H1 (cell line): ENCODE results near the gene CXCL10. TPM values are rescaled to one million over a fixed set of nuclear protein-coding genes. Genes with fewer than 3 reads are reported as not detected.

Experiments
- CTCF ChIA-PET: fragments of 300-600 bp; sonication (Branson Sonifier 250); formaldehyde crosslinking; loops from one replicate; lab custom pipeline; 2021; ENCODE audit not compliant: partially characterized antibody; lab: Charles Lee
- POLR2A ChIA-PET: fragments of 300-600 bp; sonication (Branson Sonifier 250); formaldehyde crosslinking; loops from one replicate; lab custom pipeline; 2021; ENCODE audit warnings: inconsistent platforms; ENCODE audit not compliant: partially characterized antibody; lab: Charles Lee
- DNase-seq, 2 experiments: peaks; one replicate each; pipeline versions ENCODE4 v3.0.0 to v3.0.0-alpha.2; 2010 to 2022; ENCODE audit warnings: low spot score in 2 of 2, low read depth in 1 of 2, mixed read lengths in 1 of 2
- FAIRE-seq: peaks from 2 replicates; lab custom pipeline; 2011; peaks lifted over from hg19 to GRCh38; lab: Jason Lieb, UNC
- H2AFZ ChIP-seq: 2 replicates; pipeline ENCODE4 v1.8.1; 2012; ENCODE audit warnings: low read length, inconsistent platforms
- H2AK5ac ChIP-seq: 2 replicates; pipeline ENCODE4 v1.6.1; 2013; ENCODE audit warnings: low read depth, low read length
- H2BK120ac ChIP-seq: replicated peaks from 2 replicates; pipeline ENCODE3; 2013; ENCODE audit warnings: low read depth, low read length, inconsistent platforms
- H2BK12ac ChIP-seq: 2 replicates; pipeline ENCODE4 v1.6.1; 2013; ENCODE audit warnings: low read depth, low read length
- H2BK15ac ChIP-seq: 2 replicates; pipeline ENCODE4 v1.6.1; 2013; ENCODE audit warnings: low read length
- H2BK20ac ChIP-seq: 2 replicates; pipeline ENCODE4 v1.6.1; 2013; ENCODE audit warnings: low read length
- H2BK5ac ChIP-seq: 2 replicates; pipeline ENCODE4 v1.6.1; 2013; ENCODE audit warnings: low read depth, low read length
- H3K14ac ChIP-seq: 2 replicates; pipeline ENCODE4 v1.6.1; 2013; ENCODE audit warnings: inconsistent platforms; ENCODE audit not compliant: insufficient read length
- H3K18ac ChIP-seq: 2 replicates; pipeline ENCODE4 v1.6.1; 2013; ENCODE audit warnings: low read length; ENCODE audit errors: extremely low read depth
- H3K23ac ChIP-seq: 2 replicates; pipeline ENCODE4 v1.6.1; 2013; ENCODE audit warnings: inconsistent platforms; ENCODE audit not compliant: insufficient read length
- H3K23me2 ChIP-seq: 2 replicates; pipeline ENCODE4 v1.6.1; 2013; ENCODE audit warnings: low read depth, low read length
- H3K27ac ChIP-seq: 2 replicates; pipeline ENCODE4 v1.6.1; 2011; ENCODE audit warnings: low read depth, low read length, inconsistent platforms
- H3K27me3 ChIP-seq, 4 experiments: replicated peaks in 1 of 4; 1 replicate in 1 of 4; 2 replicates in 3 of 4; pipeline versions ENCODE4 v1.6.1 to v1.8.1; 2011 to 2013; ENCODE audit warnings: low read length in 3 of 4, mild to moderate bottlenecking in 3 of 4, inconsistent platforms in 2 of 4, mixed read lengths in 2 of 4, moderate library complexity in 1 of 4; ENCODE audit not compliant: control insufficient read depth in 3 of 4, insufficient read depth in 3 of 4; ENCODE audit errors: extremely low read depth in 1 of 4
- H3K36me3 ChIP-seq, 4 experiments: 2 replicates each; pipeline versions ENCODE4 v1.6.1 to v1.8.1; 2011 to 2013; ENCODE audit warnings: mild to moderate bottlenecking in 4 of 4, low read length in 3 of 4, moderate library complexity in 2 of 4, control low read depth in 1 of 4, inconsistent platforms in 1 of 4; ENCODE audit not compliant: insufficient read depth in 4 of 4, control insufficient read depth in 2 of 4
- H3K4ac ChIP-seq: replicated peaks from 2 replicates; pipeline ENCODE3; 2013; ENCODE audit warnings: low read length, low read depth, mixed read lengths, inconsistent platforms; ENCODE audit not compliant: insufficient read length
- H3K4me1 ChIP-seq, 4 experiments: replicated peaks in 1 of 4; 1 replicate in 1 of 4; 2 replicates in 3 of 4; pipeline versions ENCODE4 v1.6.1 to v1.8.1; 2011 to 2013; ENCODE audit warnings: low read length in 3 of 4, inconsistent platforms in 2 of 4, mixed read lengths in 1 of 4; ENCODE audit not compliant: insufficient read depth in 4 of 4, control insufficient read depth in 3 of 4
- H3K4me2 ChIP-seq, 2 experiments: 2 replicates each; pipeline versions ENCODE4 v1.6.1 to v1.8.1; 2011 to 2013; ENCODE audit warnings: low read depth in 2 of 2, low read length in 2 of 2, control low read depth in 1 of 2, inconsistent platforms in 1 of 2, mild to moderate bottlenecking in 1 of 2; ENCODE audit not compliant: insufficient read depth in 1 of 2
- H3K4me3 ChIP-seq, 4 experiments: fragments of 200-600, 300-600 bp in 1 of 4; sonication (generic), shearing (Covaris generic), sonication (Bioruptor Twin) in 1 of 4; 2 replicates each; pipeline versions ENCODE4 v1.5.1 to v1.8.1; 2011 to 2016; ENCODE audit warnings: low read length in 4 of 4, low read depth in 3 of 4, control low read depth in 2 of 4, inconsistent platforms in 2 of 4, mild to moderate bottlenecking in 2 of 4, mixed read lengths in 1 of 4, moderate library complexity in 1 of 4; ENCODE audit not compliant: insufficient read depth in 2 of 4; ENCODE audit errors: extremely low read depth in 1 of 4
- H3K56ac ChIP-seq: replicated peaks from 2 replicates; pipeline ENCODE3; 2013; ENCODE audit warnings: low read depth, mild to moderate bottlenecking, mixed read lengths, low read length, inconsistent platforms; ENCODE audit not compliant: insufficient read length
- H3K79me1 ChIP-seq: 2 replicates; pipeline ENCODE4 v1.6.1; 2013; ENCODE audit warnings: low read depth, low read length, control low read depth
- H3K79me2 ChIP-seq, 2 experiments: 2 replicates each; pipeline versions ENCODE4 v1.6.1 to v1.8.1; 2012 to 2013; ENCODE audit warnings: low read length in 2 of 2, mild to moderate bottlenecking in 2 of 2, inconsistent platforms in 1 of 2; ENCODE audit not compliant: insufficient read depth in 2 of 2, control insufficient read depth in 1 of 2
- H3K9ac ChIP-seq, 4 experiments: replicated peaks in 1 of 4; 1 replicate in 1 of 4; 2 replicates in 3 of 4; pipeline versions ENCODE4 v1.6.1 to v1.8.1; 2011 to 2013; ENCODE audit warnings: low read depth in 3 of 4, low read length in 3 of 4, control low read depth in 2 of 4, mild to moderate bottlenecking in 2 of 4, moderate library complexity in 2 of 4, inconsistent platforms in 1 of 4; ENCODE audit errors: extremely low read depth in 1 of 4
- H3K9me3 ChIP-seq, 2 experiments: 2 replicates each; pipeline versions ENCODE4 v1.6.1 to v1.8.1; 2012 to 2013; ENCODE audit warnings: mild to moderate bottlenecking in 2 of 2, moderate library complexity in 2 of 2, control low read depth in 1 of 2, inconsistent platforms in 1 of 2, low read depth in 1 of 2, low read length in 1 of 2, mixed read lengths in 1 of 2; ENCODE audit not compliant: insufficient read depth in 2 of 2
- H4K20me1 ChIP-seq, 2 experiments: replicated peaks in 1 of 2; 2 replicates each; pipeline versions ENCODE3 to v1.8.1; 2011 to 2013; ENCODE audit warnings: inconsistent platforms in 2 of 2, low read length in 2 of 2, mild to moderate bottlenecking in 1 of 2; ENCODE audit not compliant: insufficient read depth in 2 of 2, control insufficient read depth in 1 of 2
- H4K5ac ChIP-seq: 2 replicates; pipeline ENCODE4 v1.6.1; 2013; ENCODE audit warnings: low read length, low read depth, mixed read lengths, inconsistent platforms; ENCODE audit not compliant: insufficient read length
- H4K8ac ChIP-seq: 2 replicates; pipeline ENCODE4 v1.8.0; 2013; ENCODE audit warnings: mild to moderate bottlenecking, moderate library complexity, low read length, inconsistent platforms; ENCODE audit not compliant: insufficient read depth; ENCODE audit errors: extremely low read depth
- H4K91ac ChIP-seq: replicated peaks from 2 replicates; pipeline ENCODE3; 2013; ENCODE audit warnings: low read length, mixed read lengths, inconsistent platforms; ENCODE audit not compliant: insufficient read length
- ATF2 ChIP-seq: IDR thresholded peaks from 2 replicates; pipeline ENCODE4 v1.6.1; 2012; ENCODE audit warnings: low read length, inconsistent platforms
- BCL11A ChIP-seq, 2 experiments: IDR thresholded peaks; one replicate each; pipeline ENCODE4 v1.6.1; 2011; ENCODE audit warnings: low read depth in 2 of 2, low read length in 2 of 2, mild to moderate bottlenecking in 2 of 2
- CHD1 ChIP-seq: IDR thresholded peaks from 2 replicates; pipeline ENCODE4 v1.6.1; 2012; ENCODE audit warnings: low read depth, low read length, improper control_type of control experiment
- FOSL1 ChIP-seq: IDR thresholded peaks from 2 replicates; pipeline ENCODE4 v1.6.1; 2011; ENCODE audit warnings: mild to moderate bottlenecking, low read depth, low read length, moderate library complexity; ENCODE audit not compliant: insufficient read depth
- GABPA ChIP-seq: IDR thresholded peaks from 2 replicates; pipeline ENCODE4 v1.6.1; 2011; ENCODE audit warnings: mild to moderate bottlenecking, low read length, moderate library complexity, borderline replicate concordance; ENCODE audit not compliant: insufficient read depth
- HDAC2 ChIP-seq, 2 experiments: fragments of 300-600 bp in 1 of 2; sonication (generic) in 1 of 2; IDR thresholded peaks; 2 replicates each; pipeline ENCODE4 v1.6.1; 2011 to 2012; ENCODE audit warnings: low read depth in 2 of 2, low read length in 2 of 2, mild to moderate bottlenecking in 2 of 2, moderate library complexity in 2 of 2, borderline replicate concordance in 1 of 2, inconsistent platforms in 1 of 2
- KDM1A ChIP-seq: fragments of 200-600, 300-600 bp; sonication (generic); IDR thresholded peaks from 2 replicates; pipeline ENCODE4 v1.7.1; 2016; ENCODE audit warnings: mild to moderate bottlenecking, low read length, borderline replicate concordance
- MAX ChIP-seq: IDR thresholded peaks from 2 replicates; pipeline ENCODE4 v1.6.1; 2012; ENCODE audit warnings: inconsistent platforms
- RFX5 ChIP-seq: IDR thresholded peaks from 2 replicates; pipeline ENCODE4 v1.6.1; 2011; ENCODE audit warnings: low read depth, low read length, improper control_type of control experiment, borderline replicate concordance
- WGBS, 2 experiments: shearing (Covaris generic) in 1 of 2; methylation state at CpG; one replicate each; pipeline versions ENCODE4 v1.1.6 to v1.1.7; 2013 to 2015; ENCODE audit warnings: low lambda C conversion rate in 2 of 2, mixed read lengths in 2 of 2, inconsistent platforms in 1 of 2, low coverage in 1 of 2, missing lambda C conversion rate in 1 of 2; ENCODE audit not compliant: insufficient replicate concordance in 2 of 2, insufficient coverage in 1 of 2, insufficient read length in 1 of 2; ENCODE audit errors: extremely low coverage in 1 of 2, missing lambda C conversion rate in 1 of 2; 5-methylcytosine and 5-hydroxymethylcytosine counted together
- polyA plus RNA-seq, 7 experiments: library from polyadenylated mRNA; depleted of rRNA in 3 of 7; stranded (reverse) in 5 of 7; unstranded in 2 of 7; fragments of >200 nt in 5 of 7; fragments of 200-250 nt in 2 of 7; gene quantifications; 1 replicate in 5 of 7; 2 replicates in 1 of 7; 4 replicates in 1 of 7; pipeline versions ENCODE4 v1.2.1 to v1.2.3, GENCODE V29; 2011 to 2013; ENCODE audit warnings: missing spikeins in 2 of 7, mixed read lengths in 2 of 7
- total RNA-seq: library from RNA; stranded (reverse); fragmentation: NEBNext Ultra II Directional; extraction: Animal tissue kit (Norgen Biotek cat#: 25700); gene quantifications from 2 replicates; pipeline ENCODE4 v1.2.1, GENCODE V29; 2021

CXCL10 gene
- total and polyA plus RNA-seq, 2 of the 8 experiments (the other 6 are each of a cell fraction or from before 2014, with no cell fraction given): not detected

GRCh38 chr4:75985116-75985515, 38.2 kb downstream of the CXCL10 start:
- no peak overlapping the region for H2BK20ac ChIP-seq
- no peak overlapping the region for H3K18ac ChIP-seq
- H2BK12ac ChIP-seq: no peak overlapping the region
- no peak for DNase-seq
- WGBS, 2 experiments: 86% methylated on average over 3 of the region's 3 CpGs; no CpG with 5 or more reads in 1 of the 2 experiments
- no peak overlapping the region for H2AFZ ChIP-seq
- peaks cover 0 to 4% (median 0%) of the 10 kb centered on the region in 4 experiments; a peak in 4 of 7 replicates for H3K4me1 ChIP-seq
- H3K23me2 ChIP-seq: peaks cover 6% of the 10 kb centered on the region; the same call in 1 of the 2 replicates
- no peak overlapping the region for H3K56ac ChIP-seq
- H3K27ac ChIP-seq: no peak overlapping the region
- no peak overlapping the region for H3K4ac ChIP-seq
- no peak overlapping the region for H4K5ac ChIP-seq
- H3K4me2 ChIP-seq: no peak overlapping the region
- peaks cover 4 to 20% (median 12%) of the 10 kb centered on the region in 4 experiments; a peak in 6 of 8 replicates for H3K36me3 ChIP-seq
- no peaks in the 10 kb centered on the region for H3K27me3 ChIP-seq
- H2BK5ac ChIP-seq: no peak overlapping the region
- peaks cover 6 to 21% of the 10 kb centered on the region in 2 experiments for H4K20me1 ChIP-seq
- H2BK120ac ChIP-seq: no peak overlapping the region
- no peak overlapping the region for H2AK5ac ChIP-seq
- peaks cover 41 to 76% of the 10 kb centered on the region in 2 experiments for H3K79me2 ChIP-seq
- H4K8ac ChIP-seq: no peak overlapping the region
- no peak overlapping the region for H3K14ac ChIP-seq
- no peak for FAIRE-seq
- no peak overlapping the region for H4K91ac ChIP-seq
- ChIA-PET POLR2A (interaction anchor here (1.5 kb wide), 1 partner anchor 11 kb away, joined by 4 read pairs; no protein-coding TSS in a partner anchor), CTCF (interaction anchor here (0.8 to 2.7 kb wide), 4 partner anchors 11 to 102 kb away, joined by 3 to 12 read pairs (median 5); no protein-coding TSS in a partner anchor)
- H3K9me3 ChIP-seq: no peaks in the 10 kb centered on the region
- H3K9ac ChIP-seq: no peak overlapping the region
- H3K4me3 ChIP-seq: no peak overlapping the region
- no peak overlapping the region for H2BK15ac ChIP-seq
- peaks cover 15% of the 10 kb centered on the region for H3K79me1 ChIP-seq
- no peak overlapping the region for H3K23ac ChIP-seq
- TF ChIP-seq MAX (no peak), BCL11A (IDR thresholded peaks at IDR 0.05; ENCODE audit: low read depth in 2 of 2, low read length in 2 of 2) (no peak), RFX5 (no peak), ATF2 (no peak), KDM1A (no peak), CHD1 (no peak), HDAC2 (IDR thresholded peaks at IDR 0.05; ENCODE audit: borderline replicate concordance in 1 of 2, low read depth in 2 of 2, low read length in 2 of 2) (no peak), GABPA (no peak), FOSL1 (no peak)
